H1 (cell line): Measurements from ENCODE around the gene CXCL1. TPM values are rescaled to one million over a fixed set of nuclear protein-coding genes. Genes with fewer than 3 reads are reported as not detected.

Experiments used
- CTCF ChIA-PET: fragments of 300-600 bp; sonication (Branson Sonifier 250); formaldehyde crosslinking; loops from one replicate; lab custom pipeline; 2021; ENCODE audit not compliant: partially characterized antibody; lab: Charles Lee
- POLR2A ChIA-PET: fragments of 300-600 bp; sonication (Branson Sonifier 250); formaldehyde crosslinking; loops from one replicate; lab custom pipeline; 2021; ENCODE audit warnings: inconsistent platforms; ENCODE audit not compliant: partially characterized antibody; lab: Charles Lee
- DNase-seq, 2 experiments: peaks; one replicate each; pipeline versions ENCODE4 v3.0.0 to v3.0.0-alpha.2; 2010 to 2022; ENCODE audit warnings: low spot score in 2 of 2, low read depth in 1 of 2, mixed read lengths in 1 of 2
- FAIRE-seq: peaks from 2 replicates; lab custom pipeline; 2011; peaks lifted over from hg19 to GRCh38; lab: Jason Lieb, UNC
- H2AFZ ChIP-seq: 2 replicates; pipeline ENCODE4 v1.8.1; 2012; ENCODE audit warnings: low read length, inconsistent platforms
- H2AK5ac ChIP-seq: 2 replicates; pipeline ENCODE4 v1.6.1; 2013; ENCODE audit warnings: low read depth, low read length
- H2BK120ac ChIP-seq: replicated peaks from 2 replicates; pipeline ENCODE3; 2013; ENCODE audit warnings: low read depth, low read length, inconsistent platforms
- H2BK12ac ChIP-seq: 2 replicates; pipeline ENCODE4 v1.6.1; 2013; ENCODE audit warnings: low read depth, low read length
- H2BK15ac ChIP-seq: 2 replicates; pipeline ENCODE4 v1.6.1; 2013; ENCODE audit warnings: low read length
- H2BK20ac ChIP-seq: 2 replicates; pipeline ENCODE4 v1.6.1; 2013; ENCODE audit warnings: low read length
- H2BK5ac ChIP-seq: 2 replicates; pipeline ENCODE4 v1.6.1; 2013; ENCODE audit warnings: low read depth, low read length
- H3K14ac ChIP-seq: 2 replicates; pipeline ENCODE4 v1.6.1; 2013; ENCODE audit warnings: inconsistent platforms; ENCODE audit not compliant: insufficient read length
- H3K18ac ChIP-seq: 2 replicates; pipeline ENCODE4 v1.6.1; 2013; ENCODE audit warnings: low read length; ENCODE audit errors: extremely low read depth
- H3K23ac ChIP-seq: 2 replicates; pipeline ENCODE4 v1.6.1; 2013; ENCODE audit warnings: inconsistent platforms; ENCODE audit not compliant: insufficient read length
- H3K23me2 ChIP-seq: 2 replicates; pipeline ENCODE4 v1.6.1; 2013; ENCODE audit warnings: low read depth, low read length
- H3K27ac ChIP-seq: 2 replicates; pipeline ENCODE4 v1.6.1; 2011; ENCODE audit warnings: low read depth, low read length, inconsistent platforms
- H3K27me3 ChIP-seq, 4 experiments: replicated peaks in 1 of 4; 1 replicate in 1 of 4; 2 replicates in 3 of 4; pipeline versions ENCODE4 v1.6.1 to v1.8.1; 2011 to 2013; ENCODE audit warnings: low read length in 3 of 4, mild to moderate bottlenecking in 3 of 4, inconsistent platforms in 2 of 4, mixed read lengths in 2 of 4, moderate library complexity in 1 of 4; ENCODE audit not compliant: control insufficient read depth in 3 of 4, insufficient read depth in 3 of 4; ENCODE audit errors: extremely low read depth in 1 of 4
- H3K36me3 ChIP-seq, 4 experiments: 2 replicates each; pipeline versions ENCODE4 v1.6.1 to v1.8.1; 2011 to 2013; ENCODE audit warnings: mild to moderate bottlenecking in 4 of 4, low read length in 3 of 4, moderate library complexity in 2 of 4, control low read depth in 1 of 4, inconsistent platforms in 1 of 4; ENCODE audit not compliant: insufficient read depth in 4 of 4, control insufficient read depth in 2 of 4
- H3K4ac ChIP-seq: replicated peaks from 2 replicates; pipeline ENCODE3; 2013; ENCODE audit warnings: low read length, low read depth, mixed read lengths, inconsistent platforms; ENCODE audit not compliant: insufficient read length
- H3K4me1 ChIP-seq, 4 experiments: replicated peaks in 1 of 4; 1 replicate in 1 of 4; 2 replicates in 3 of 4; pipeline versions ENCODE4 v1.6.1 to v1.8.1; 2011 to 2013; ENCODE audit warnings: low read length in 3 of 4, inconsistent platforms in 2 of 4, mixed read lengths in 1 of 4; ENCODE audit not compliant: insufficient read depth in 4 of 4, control insufficient read depth in 3 of 4
- H3K4me2 ChIP-seq, 2 experiments: 2 replicates each; pipeline versions ENCODE4 v1.6.1 to v1.8.1; 2011 to 2013; ENCODE audit warnings: low read depth in 2 of 2, low read length in 2 of 2, control low read depth in 1 of 2, inconsistent platforms in 1 of 2, mild to moderate bottlenecking in 1 of 2; ENCODE audit not compliant: insufficient read depth in 1 of 2
- H3K4me3 ChIP-seq, 4 experiments: fragments of 200-600, 300-600 bp in 1 of 4; sonication (generic), shearing (Covaris generic), sonication (Bioruptor Twin) in 1 of 4; 2 replicates each; pipeline versions ENCODE4 v1.5.1 to v1.8.1; 2011 to 2016; ENCODE audit warnings: low read length in 4 of 4, low read depth in 3 of 4, control low read depth in 2 of 4, inconsistent platforms in 2 of 4, mild to moderate bottlenecking in 2 of 4, mixed read lengths in 1 of 4, moderate library complexity in 1 of 4; ENCODE audit not compliant: insufficient read depth in 2 of 4; ENCODE audit errors: extremely low read depth in 1 of 4
- H3K56ac ChIP-seq: replicated peaks from 2 replicates; pipeline ENCODE3; 2013; ENCODE audit warnings: low read depth, mild to moderate bottlenecking, mixed read lengths, low read length, inconsistent platforms; ENCODE audit not compliant: insufficient read length
- H3K79me1 ChIP-seq: 2 replicates; pipeline ENCODE4 v1.6.1; 2013; ENCODE audit warnings: low read depth, low read length, control low read depth
- H3K79me2 ChIP-seq, 2 experiments: 2 replicates each; pipeline versions ENCODE4 v1.6.1 to v1.8.1; 2012 to 2013; ENCODE audit warnings: low read length in 2 of 2, mild to moderate bottlenecking in 2 of 2, inconsistent platforms in 1 of 2; ENCODE audit not compliant: insufficient read depth in 2 of 2, control insufficient read depth in 1 of 2
- H3K9ac ChIP-seq, 4 experiments: replicated peaks in 1 of 4; 1 replicate in 1 of 4; 2 replicates in 3 of 4; pipeline versions ENCODE4 v1.6.1 to v1.8.1; 2011 to 2013; ENCODE audit warnings: low read depth in 3 of 4, low read length in 3 of 4, control low read depth in 2 of 4, mild to moderate bottlenecking in 2 of 4, moderate library complexity in 2 of 4, inconsistent platforms in 1 of 4; ENCODE audit errors: extremely low read depth in 1 of 4
- H3K9me3 ChIP-seq, 2 experiments: 2 replicates each; pipeline versions ENCODE4 v1.6.1 to v1.8.1; 2012 to 2013; ENCODE audit warnings: mild to moderate bottlenecking in 2 of 2, moderate library complexity in 2 of 2, control low read depth in 1 of 2, inconsistent platforms in 1 of 2, low read depth in 1 of 2, low read length in 1 of 2, mixed read lengths in 1 of 2; ENCODE audit not compliant: insufficient read depth in 2 of 2
- H4K20me1 ChIP-seq, 2 experiments: replicated peaks in 1 of 2; 2 replicates each; pipeline versions ENCODE3 to v1.8.1; 2011 to 2013; ENCODE audit warnings: inconsistent platforms in 2 of 2, low read length in 2 of 2, mild to moderate bottlenecking in 1 of 2; ENCODE audit not compliant: insufficient read depth in 2 of 2, control insufficient read depth in 1 of 2
- H4K5ac ChIP-seq: 2 replicates; pipeline ENCODE4 v1.6.1; 2013; ENCODE audit warnings: low read length, low read depth, mixed read lengths, inconsistent platforms; ENCODE audit not compliant: insufficient read length
- H4K8ac ChIP-seq: 2 replicates; pipeline ENCODE4 v1.8.0; 2013; ENCODE audit warnings: mild to moderate bottlenecking, moderate library complexity, low read length, inconsistent platforms; ENCODE audit not compliant: insufficient read depth; ENCODE audit errors: extremely low read depth
- H4K91ac ChIP-seq: replicated peaks from 2 replicates; pipeline ENCODE3; 2013; ENCODE audit warnings: low read length, mixed read lengths, inconsistent platforms; ENCODE audit not compliant: insufficient read length
- ASH2L ChIP-seq: fragments of 200-600, 300-600 bp; sonication (generic); IDR thresholded peaks from one replicate; pipeline ENCODE4 v1.7.1; 2017; ENCODE audit warnings: low read length
- BACH1 ChIP-seq: IDR thresholded peaks from 2 replicates; pipeline ENCODE4 v1.6.1; 2012; ENCODE audit warnings: low read length, improper control_type of control experiment
- CHD1 ChIP-seq: IDR thresholded peaks from 2 replicates; pipeline ENCODE4 v1.6.1; 2012; ENCODE audit warnings: low read depth, low read length, improper control_type of control experiment
- CREB1 ChIP-seq: IDR thresholded peaks from 2 replicates; pipeline ENCODE4 v1.6.1; 2012; ENCODE audit warnings: inconsistent platforms
- CTBP2 ChIP-seq: IDR thresholded peaks from 2 replicates; pipeline ENCODE4 v1.7.0; 2011; ENCODE audit warnings: borderline replicate concordance, mild to moderate bottlenecking, moderate library complexity, mixed read lengths, low read length; ENCODE audit not compliant: insufficient read depth, insufficient read length
- EP300 ChIP-seq, 2 experiments: IDR thresholded peaks; 1 replicate in 1 of 2; 2 replicates in 1 of 2; pipeline ENCODE4 v1.6.1; 2011 to 2012; ENCODE audit warnings: low read depth in 2 of 2, low read length in 2 of 2, mild to moderate bottlenecking in 2 of 2, borderline replicate concordance in 1 of 2, inconsistent platforms in 1 of 2, moderate library complexity in 1 of 2
- EZH2 ChIP-seq: fragments of 200-600 bp; sonication (generic); IDR thresholded peaks from 2 replicates; pipeline ENCODE4 v1.7.1; 2012; ENCODE audit warnings: low read depth, mild to moderate bottlenecking, moderate library complexity, low read length, inconsistent platforms; ENCODE audit not compliant: severe bottlenecking
- SRF ChIP-seq: IDR thresholded peaks from 2 replicates; pipeline ENCODE4 v1.6.1; 2011; ENCODE audit warnings: mild to moderate bottlenecking, low read depth, low read length, moderate library complexity
- USF2 ChIP-seq: IDR thresholded peaks from 2 replicates; pipeline ENCODE4 v1.6.1; 2011; ENCODE audit warnings: low read length, improper control_type of control experiment
- WGBS, 2 experiments: shearing (Covaris generic) in 1 of 2; methylation state at CpG; one replicate each; pipeline versions ENCODE4 v1.1.6 to v1.1.7; 2013 to 2015; ENCODE audit warnings: low lambda C conversion rate in 2 of 2, mixed read lengths in 2 of 2, inconsistent platforms in 1 of 2, low coverage in 1 of 2, missing lambda C conversion rate in 1 of 2; ENCODE audit not compliant: insufficient replicate concordance in 2 of 2, insufficient coverage in 1 of 2, insufficient read length in 1 of 2; ENCODE audit errors: extremely low coverage in 1 of 2, missing lambda C conversion rate in 1 of 2; 5-methylcytosine and 5-hydroxymethylcytosine counted together
- polyA plus RNA-seq, 7 experiments: library from polyadenylated mRNA; depleted of rRNA in 3 of 7; stranded (reverse) in 5 of 7; unstranded in 2 of 7; fragments of >200 nt in 5 of 7; fragments of 200-250 nt in 2 of 7; gene quantifications; 1 replicate in 5 of 7; 2 replicates in 1 of 7; 4 replicates in 1 of 7; pipeline versions ENCODE4 v1.2.1 to v1.2.3, GENCODE V29; 2011 to 2013; ENCODE audit warnings: missing spikeins in 2 of 7, mixed read lengths in 2 of 7
- total RNA-seq: library from RNA; stranded (reverse); fragmentation: NEBNext Ultra II Directional; extraction: Animal tissue kit (Norgen Biotek cat#: 25700); gene quantifications from 2 replicates; pipeline ENCODE4 v1.2.1, GENCODE V29; 2021

CXCL1 gene
- total and polyA plus RNA-seq, 2 of the 8 experiments (the other 6 are each of a cell fraction or from before 2014, with no cell fraction given): 0.77 to 0.80 TPM

GRCh38 chr4:73874386-73874785 lies 5.2 kb downstream of the CXCL1 start:
- H3K18ac ChIP-seq: no peak overlapping the region

More at GRCh38 chr4:73874386-73874785, 5.2 kb downstream of the CXCL1 start:
- H4K20me1 ChIP-seq: no peaks in the 10 kb centered on the region
- no peak overlapping the region for H2BK15ac ChIP-seq
- H2BK5ac ChIP-seq: no peak overlapping the region
- H4K8ac ChIP-seq: no peak overlapping the region
- no peak overlapping the region for H2BK20ac ChIP-seq
- peaks cover 0 to 11% (median 5%) of the 10 kb centered on the region in 4 experiments; a peak in 4 of 7 replicates for H3K27me3 ChIP-seq
- no peak overlapping the region for H3K56ac ChIP-seq
- no peak for DNase-seq
- no peak overlapping the region for H3K9ac ChIP-seq
- H2BK12ac ChIP-seq: no peak overlapping the region
- no peak for FAIRE-seq
- H3K27ac ChIP-seq: no peak overlapping the region
- H3K23ac ChIP-seq: no peak overlapping the region
- H3K4me1 ChIP-seq: peaks cover 0 to 4% (median 0%) of the 10 kb centered on the region in 4 experiments; a peak in 2 of 7 replicates
- no peaks in the 10 kb centered on the region for H3K79me1 ChIP-seq
- H3K36me3 ChIP-seq: no peaks in the 10 kb centered on the region
- WGBS, 2 experiments: 84% methylated on average over 2 of the region's 2 CpGs; no CpG with 5 or more reads in 1 of the 2 experiments
- no peaks in the 10 kb centered on the region for H3K9me3 ChIP-seq
- no peak overlapping the region for H4K91ac ChIP-seq
- H3K23me2 ChIP-seq: peaks cover 2% of the 10 kb centered on the region; the same call in 1 of the 2 replicates
- H2AK5ac ChIP-seq: no peak overlapping the region
- POLR2A ChIA-PET: no interaction called here
- H3K14ac ChIP-seq: no peak overlapping the region
- H3K79me2 ChIP-seq: no peaks in the 10 kb centered on the region
- no peak overlapping the region for H2BK120ac ChIP-seq
- H3K4me2 ChIP-seq: no peak overlapping the region
- no peak for TF ChIP-seq SRF
- TF ChIP-seq CTBP2: no peak
- no peak for TF ChIP-seq BACH1
- TF ChIP-seq CHD1: no peak
- TF ChIP-seq ASH2L: no peak
- TF ChIP-seq EP300 (IDR thresholded peaks at IDR 0.05; ENCODE audit: borderline replicate concordance in 1 of 2, low read depth in 2 of 2, low read length in 2 of 2): no peak
- TF ChIP-seq USF2: no peak
- no peak for TF ChIP-seq CREB1
- no peak for TF ChIP-seq EZH2
- TF ChIP-seq, all 59 proteins: peak for 0
- Histone ChIP-seq H3K4ac (no peak overlapping the region), H3K4me3 (no peak overlapping the region), H2AFZ (0 out of 2 replicates have a peak overlapping the region, but pooled peaks have one; percentile 8), H4K5ac (no peak overlapping the region)
- CTCF ChIA-PET: interaction anchor here (0.8 to 1.4 kb wide), 2 partner anchors 9 to 354 kb away, joined by 3 read pairs; no protein-coding TSS in a partner anchor
